Transverse colon (tissue), 3 donors: ENCODE data around the gene PHAX.

Experiments used
- EP300 ChIP-seq: sonication (generic); formaldehyde crosslinking; IDR thresholded peaks from one replicate; pipeline ENCODE4 v1.6.1; 2017; ENCODE audit warnings: antibody characterized with exemption, low read depth
- POLR2A ChIP-seq: fragments of 450-650 bp; IDR thresholded peaks from one replicate; pipeline ENCODE4 v1.6.1; 2016; ENCODE audit warnings: antibody characterized with exemption, mild to moderate bottlenecking, moderate library complexity
- TF ChIP-seq, protein P1 (sequence below), 5 experiments: fragments of 200-600 bp in 3 of 5; fragments of 450-650 bp in 2 of 5; sonication (generic) in 3 of 5; IDR thresholded peaks; 1 replicate in 2 of 5; 2 replicates in 3 of 5; pipeline ENCODE4 v1.5.1; 2016 to 2017; ENCODE audit warnings: antibody characterized with exemption in 5 of 5, inconsistent platforms in 3 of 5, mild to moderate bottlenecking in 2 of 5, moderate library complexity in 1 of 5

DNA sequence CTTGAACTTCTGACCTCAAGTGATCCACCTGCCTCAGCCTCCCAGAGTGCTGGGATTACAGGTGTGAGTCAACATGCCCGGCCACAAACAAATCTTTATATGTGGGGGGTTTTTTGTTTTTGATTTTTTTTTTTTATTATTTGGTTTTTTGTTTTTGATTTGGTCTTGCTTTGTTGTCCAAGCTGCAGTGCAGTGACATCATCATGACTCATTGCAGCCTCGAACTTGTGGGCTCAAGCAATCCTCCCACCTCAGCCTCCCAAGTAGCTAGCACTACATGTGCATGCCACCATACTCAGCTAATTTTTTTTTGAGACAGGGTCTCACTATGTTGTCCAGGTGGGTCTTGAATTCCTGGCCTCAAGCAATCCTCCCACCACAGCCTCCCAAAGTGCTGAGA, 48.1 kb upstream of the PHAX start:
- TF ChIP-seq, protein P1, sequence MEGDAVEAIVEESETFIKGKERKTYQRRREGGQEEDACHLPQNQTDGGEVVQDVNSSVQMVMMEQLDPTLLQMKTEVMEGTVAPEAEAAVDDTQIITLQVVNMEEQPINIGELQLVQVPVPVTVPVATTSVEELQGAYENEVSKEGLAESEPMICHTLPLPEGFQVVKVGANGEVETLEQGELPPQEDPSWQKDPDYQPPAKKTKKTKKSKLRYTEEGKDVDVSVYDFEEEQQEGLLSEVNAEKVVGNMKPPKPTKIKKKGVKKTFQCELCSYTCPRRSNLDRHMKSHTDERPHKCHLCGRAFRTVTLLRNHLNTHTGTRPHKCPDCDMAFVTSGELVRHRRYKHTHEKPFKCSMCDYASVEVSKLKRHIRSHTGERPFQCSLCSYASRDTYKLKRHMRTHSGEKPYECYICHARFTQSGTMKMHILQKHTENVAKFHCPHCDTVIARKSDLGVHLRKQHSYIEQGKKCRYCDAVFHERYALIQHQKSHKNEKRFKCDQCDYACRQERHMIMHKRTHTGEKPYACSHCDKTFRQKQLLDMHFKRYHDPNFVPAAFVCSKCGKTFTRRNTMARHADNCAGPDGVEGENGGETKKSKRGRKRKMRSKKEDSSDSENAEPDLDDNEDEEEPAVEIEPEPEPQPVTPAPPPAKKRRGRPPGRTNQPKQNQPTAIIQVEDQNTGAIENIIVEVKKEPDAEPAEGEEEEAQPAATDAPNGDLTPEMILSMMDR (IDR thresholded peaks at IDR 0.05): no peak
- TF ChIP-seq POLR2A (no peak), EP300 (no peak)
